GM18907 (cell line): ENCODE measurements around the gene PCDH11X.
A peak's percentile ranks its signal among the peaks of the same experiment; 100 is the strongest.
"Not testable (repeated sequence)": the region's sequence is repeated elsewhere in the genome, so short reads cannot be mapped to it uniquely, and the experiment has no call there.

Source experiments
- ATAC-seq: cut with Tn5 transposase; IDR thresholded peaks from one replicate; pipeline ENCODE4 v1.9.1; 2021; ENCODE audit warnings: mild to moderate bottlenecking, moderate library complexity; ENCODE audit not compliant: unreplicated experiment

The PCDH11X gene, protein sequence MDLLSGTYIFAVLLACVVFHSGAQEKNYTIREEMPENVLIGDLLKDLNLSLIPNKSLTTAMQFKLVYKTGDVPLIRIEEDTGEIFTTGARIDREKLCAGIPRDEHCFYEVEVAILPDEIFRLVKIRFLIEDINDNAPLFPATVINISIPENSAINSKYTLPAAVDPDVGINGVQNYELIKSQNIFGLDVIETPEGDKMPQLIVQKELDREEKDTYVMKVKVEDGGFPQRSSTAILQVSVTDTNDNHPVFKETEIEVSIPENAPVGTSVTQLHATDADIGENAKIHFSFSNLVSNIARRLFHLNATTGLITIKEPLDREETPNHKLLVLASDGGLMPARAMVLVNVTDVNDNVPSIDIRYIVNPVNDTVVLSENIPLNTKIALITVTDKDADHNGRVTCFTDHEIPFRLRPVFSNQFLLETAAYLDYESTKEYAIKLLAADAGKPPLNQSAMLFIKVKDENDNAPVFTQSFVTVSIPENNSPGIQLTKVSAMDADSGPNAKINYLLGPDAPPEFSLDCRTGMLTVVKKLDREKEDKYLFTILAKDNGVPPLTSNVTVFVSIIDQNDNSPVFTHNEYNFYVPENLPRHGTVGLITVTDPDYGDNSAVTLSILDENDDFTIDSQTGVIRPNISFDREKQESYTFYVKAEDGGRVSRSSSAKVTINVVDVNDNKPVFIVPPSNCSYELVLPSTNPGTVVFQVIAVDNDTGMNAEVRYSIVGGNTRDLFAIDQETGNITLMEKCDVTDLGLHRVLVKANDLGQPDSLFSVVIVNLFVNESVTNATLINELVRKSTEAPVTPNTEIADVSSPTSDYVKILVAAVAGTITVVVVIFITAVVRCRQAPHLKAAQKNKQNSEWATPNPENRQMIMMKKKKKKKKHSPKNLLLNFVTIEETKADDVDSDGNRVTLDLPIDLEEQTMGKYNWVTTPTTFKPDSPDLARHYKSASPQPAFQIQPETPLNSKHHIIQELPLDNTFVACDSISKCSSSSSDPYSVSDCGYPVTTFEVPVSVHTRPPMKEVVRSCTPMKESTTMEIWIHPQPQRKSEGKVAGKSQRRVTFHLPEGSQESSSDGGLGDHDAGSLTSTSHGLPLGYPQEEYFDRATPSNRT (N-terminal part only)

DNA sequence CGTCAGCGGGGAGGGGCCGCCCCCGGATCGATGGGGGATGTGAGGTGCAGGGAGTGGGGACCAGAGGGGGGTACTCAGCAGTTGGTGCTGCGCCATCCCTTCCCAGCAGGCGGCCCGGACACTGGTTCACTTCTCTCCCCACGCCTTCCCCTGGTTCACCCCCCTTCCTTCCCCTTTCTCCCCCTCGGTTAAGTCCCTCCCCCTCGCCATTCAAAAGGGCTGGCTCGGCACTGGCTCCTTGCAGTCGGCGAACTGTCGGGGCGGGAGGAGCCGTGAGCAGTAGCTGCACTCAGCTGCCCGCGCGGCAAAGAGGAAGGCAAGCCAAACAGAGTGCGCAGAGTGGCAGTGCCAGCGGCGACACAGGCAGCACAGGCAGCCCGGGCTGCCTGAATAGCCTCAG lies at the start of gene PCDH11X:
Gene PCDH11X, plus strand, starts transcription at position 241 of the 400 bp plus-strand sequence. CDS start 56,130 bp downstream, outside the sequence.
- not testable (repeated sequence) for ATAC-seq

DNA sequence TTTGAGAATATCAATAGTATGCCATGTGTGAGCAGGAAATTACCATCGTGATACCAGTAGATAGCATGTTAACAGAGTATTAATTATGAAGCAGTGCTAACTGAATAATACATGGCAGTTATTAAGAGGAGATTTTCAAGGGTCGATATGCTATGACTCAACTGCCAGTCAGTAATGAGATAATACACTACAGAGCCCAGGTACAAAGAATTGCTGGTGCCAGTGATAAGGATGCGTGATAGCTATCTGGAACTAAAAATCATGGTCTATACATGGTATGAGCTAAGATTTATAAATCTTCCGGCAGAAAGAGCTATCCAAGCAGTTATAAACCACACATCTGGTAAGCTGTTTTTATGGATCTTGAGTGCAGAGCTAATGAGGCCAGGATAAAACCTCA lies 31.7 kb upstream of the PCDH11X start:
- ATAC-seq, result not testable (repeated sequence)

DNA sequence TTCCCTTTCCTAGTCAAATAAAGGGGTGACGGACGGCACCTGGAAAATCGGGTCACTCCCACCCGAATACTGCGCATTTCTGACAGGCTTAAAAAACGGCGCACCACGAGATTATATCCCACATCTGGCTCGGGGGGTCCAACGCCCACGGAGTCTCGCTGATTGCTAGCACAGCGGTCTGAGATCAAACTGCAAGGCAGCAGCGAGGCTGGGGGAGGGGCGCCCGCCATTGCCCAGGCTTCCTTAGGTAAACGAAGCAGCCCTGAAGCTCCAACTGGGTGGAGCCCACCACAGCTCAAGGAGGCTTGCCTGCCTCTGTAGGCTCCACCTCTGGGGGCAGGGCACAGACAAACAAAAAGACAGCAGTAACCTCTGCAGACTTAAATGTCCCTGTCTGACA lies 26.2 kb upstream of the PCDH11X start:
- not testable (repeated sequence) for ATAC-seq

DNA sequence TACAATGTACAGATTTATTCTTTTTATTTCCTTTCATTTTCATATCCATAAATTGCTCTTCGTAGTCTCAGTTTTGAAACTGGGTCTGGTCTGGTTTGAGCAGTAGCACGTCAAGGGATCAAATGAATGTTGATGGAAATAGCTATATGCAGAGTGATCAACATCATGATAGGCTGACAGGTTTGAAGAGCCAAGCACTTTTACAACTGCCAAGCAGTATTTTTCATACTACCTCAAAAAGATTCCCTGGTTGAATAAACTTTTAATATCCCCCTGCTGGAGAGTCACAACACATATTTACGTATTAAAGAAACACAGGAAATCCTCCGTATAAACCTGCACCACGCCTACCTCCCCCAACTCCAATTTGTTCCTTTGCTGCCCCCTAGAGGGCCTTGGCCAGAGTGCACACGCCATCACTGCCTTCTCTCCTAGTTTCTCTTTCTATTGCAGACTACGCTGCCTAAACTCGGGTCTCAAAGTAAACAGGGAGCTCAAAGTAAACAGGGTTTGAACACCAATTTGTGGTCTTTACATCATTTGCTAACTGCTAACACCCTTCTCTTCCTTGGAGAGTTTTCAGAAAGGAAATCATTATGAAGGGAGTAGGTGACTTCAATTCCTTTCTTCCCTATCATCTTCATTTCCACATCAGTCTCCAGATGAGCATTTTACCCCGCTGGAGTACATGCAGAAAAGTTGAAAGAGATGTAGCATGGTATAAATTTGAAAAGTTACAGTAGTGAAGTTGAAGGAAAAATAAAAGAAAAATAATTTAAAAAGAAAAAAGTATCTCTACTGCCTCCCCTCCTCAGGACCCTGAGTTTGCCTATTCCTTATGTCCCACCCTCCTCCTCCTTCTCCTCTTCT lies 8.3 kb upstream of the PCDH11X start:
- peak; percentile 100 for ATAC-seq

DNA sequence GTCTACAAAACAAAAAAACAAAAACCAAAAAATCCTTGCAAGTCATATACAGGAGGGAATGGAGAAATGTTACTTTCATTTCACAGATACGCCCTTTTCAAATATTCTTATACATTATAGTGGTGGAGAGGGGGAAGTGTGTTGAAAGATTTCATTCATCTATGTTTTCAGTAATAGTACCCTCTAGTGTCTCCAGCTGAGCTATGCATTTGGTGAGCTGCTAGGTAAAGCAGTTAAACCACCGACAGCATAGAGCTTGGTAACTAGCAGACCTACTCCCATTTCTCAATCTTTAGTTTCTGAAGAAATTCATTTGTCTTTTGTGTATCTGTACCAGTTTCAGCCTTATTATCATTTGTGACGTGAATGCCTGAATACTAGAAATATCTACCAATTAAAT lies 5.2 kb upstream of the PCDH11X start:
- not testable (repeated sequence) for ATAC-seq

DNA sequence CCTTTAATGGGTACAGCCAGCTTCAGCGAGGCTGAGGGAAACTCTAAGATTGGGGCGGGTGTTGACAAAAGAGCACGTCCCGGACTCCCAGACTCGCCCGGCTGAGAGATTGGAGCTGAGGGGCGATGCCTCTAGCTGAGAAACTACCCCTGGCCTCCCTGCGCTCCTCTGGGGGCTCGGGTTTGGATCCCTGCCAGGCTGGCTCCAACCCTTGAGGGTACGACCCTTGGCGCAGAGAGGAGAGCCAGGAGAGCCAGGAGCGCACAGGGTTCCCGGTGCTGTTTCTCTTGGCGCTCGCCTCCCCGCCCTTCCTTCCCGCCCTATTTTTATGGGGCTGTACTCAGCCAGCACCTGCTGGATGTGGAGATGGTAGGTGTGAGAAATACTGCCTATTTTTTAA lies 833 bp downstream of the PCDH11X start:
- ATAC-seq, result not testable (repeated sequence)

DNA sequence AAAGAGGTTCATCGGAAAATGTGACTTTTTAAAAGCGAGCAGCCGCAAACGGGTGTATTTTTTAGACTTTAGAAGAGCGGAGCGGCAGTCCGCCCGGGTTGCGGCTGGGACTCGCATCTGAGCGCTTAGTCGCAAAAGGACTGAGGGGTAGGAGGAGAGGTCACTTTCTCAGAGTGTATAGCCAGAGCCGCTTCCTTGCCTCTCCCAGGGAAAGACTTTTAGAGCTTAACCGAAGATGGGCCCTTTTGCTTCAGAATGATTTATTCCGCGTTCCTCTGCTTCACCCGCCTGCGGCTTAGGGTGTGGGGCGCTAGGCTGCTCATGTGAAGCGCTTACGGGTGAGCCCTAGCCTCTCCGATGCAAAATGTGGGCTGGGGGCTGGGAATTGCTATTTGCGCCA lies 1.5 kb downstream of the PCDH11X start:
- not testable (repeated sequence) for ATAC-seq

DNA sequence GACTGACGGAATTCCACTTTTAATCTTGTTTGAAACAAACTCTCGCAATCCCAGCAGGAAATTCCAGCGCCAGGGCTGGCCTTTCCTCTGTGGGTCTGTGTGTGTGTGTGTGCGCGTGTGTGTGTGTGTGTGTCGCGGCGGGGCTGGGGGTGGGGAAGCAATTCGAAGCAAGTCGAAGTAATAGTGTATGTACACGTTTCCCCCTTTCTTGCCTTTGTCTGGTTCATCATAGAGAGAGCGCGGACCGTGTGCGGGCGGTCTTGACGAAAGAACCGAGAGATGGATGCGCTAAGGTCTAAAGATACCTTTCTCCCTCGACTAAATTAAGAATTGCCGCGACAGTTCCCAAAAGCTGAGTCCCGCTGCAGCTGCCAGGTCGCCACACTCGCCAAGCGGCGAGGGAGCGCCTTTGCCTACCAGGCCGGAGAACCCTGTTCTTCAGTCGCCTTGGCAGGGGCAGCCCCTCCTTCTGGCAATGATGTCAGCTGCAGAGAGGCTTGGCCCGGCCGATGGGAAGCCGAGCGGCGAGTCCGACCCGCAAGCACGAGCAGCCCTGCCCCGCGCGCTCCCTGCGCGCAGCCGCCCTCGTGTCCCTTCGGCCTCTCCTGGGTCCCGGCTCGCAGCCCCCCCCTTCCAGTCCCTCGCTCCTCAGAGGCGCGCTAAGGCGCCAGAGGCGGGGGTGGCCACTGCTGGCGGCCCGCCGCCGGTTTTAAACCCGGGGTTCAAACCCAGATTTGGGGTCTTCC lies 2.6 kb downstream of the PCDH11X start:
- not testable (repeated sequence) for ATAC-seq

DNA sequence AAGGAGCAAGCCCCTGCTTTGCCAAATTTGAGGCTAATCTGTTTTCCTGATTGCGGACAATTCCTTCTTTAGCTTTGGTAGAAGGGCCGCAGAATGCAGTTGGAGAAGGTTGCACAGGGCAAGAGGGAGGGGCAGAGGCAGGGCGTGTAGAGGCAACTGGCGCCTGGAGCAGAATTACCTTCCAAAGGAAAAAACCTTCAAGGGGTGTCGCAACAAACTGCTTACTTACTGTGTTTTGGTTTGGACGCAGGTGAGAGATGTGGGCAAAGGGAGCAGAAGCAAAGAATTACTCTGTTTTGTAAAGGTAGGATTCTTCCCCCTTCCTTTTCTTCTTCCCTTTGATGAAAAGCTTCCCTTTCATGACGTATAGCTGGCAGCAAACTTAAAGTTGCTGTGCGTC lies 3.6 kb downstream of the PCDH11X start:
- ATAC-seq, result not testable (repeated sequence)

DNA sequence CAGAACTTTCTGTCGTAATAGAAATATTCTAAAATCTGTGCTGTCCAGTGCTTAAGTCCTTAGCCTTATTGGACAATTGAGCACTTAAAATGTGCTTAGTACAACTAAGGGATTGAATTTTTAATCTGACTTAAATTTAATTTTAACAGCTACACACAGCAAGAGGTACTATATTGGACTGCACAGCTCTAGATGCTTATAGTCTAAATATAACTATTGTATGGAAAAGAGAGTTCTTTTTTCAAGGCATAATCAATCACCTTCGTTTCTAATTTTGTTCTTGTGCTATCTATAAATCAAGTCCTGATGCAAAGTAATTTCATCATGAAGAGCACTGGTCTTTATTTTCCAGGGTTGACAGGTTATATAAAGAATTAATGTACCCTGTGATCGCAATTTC lies 38.4 kb downstream of the PCDH11X start:
- ATAC-seq, result not testable (repeated sequence)

DNA sequence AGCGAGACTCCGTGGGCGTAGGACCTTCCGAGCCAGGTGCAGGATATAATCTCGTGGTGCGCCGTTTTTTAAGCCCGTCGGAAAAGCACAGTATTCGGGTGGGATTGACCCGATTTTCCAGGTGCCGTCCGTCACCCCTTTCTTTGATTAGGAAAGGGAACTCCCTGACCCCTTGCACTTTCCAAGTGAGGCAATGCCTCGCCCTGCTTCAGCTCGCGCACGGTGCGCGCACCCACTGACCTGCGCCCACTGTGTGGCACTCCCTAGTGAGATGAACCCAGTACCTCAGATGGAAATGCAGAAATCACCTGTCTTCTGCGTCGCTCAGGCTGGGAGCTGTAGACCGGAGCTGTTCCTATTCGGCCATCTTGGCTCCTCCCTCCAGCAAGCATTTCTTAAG lies 46.1 kb downstream of the PCDH11X start:
- not testable (repeated sequence) for ATAC-seq
